Testis (tissue), 2 donors: ENCODE data around the gene MCM10.

Experiments
- POLR2A ChIP-seq: fragments of 450-650 bp; IDR thresholded peaks from one replicate; pipeline ENCODE4 v1.6.1; 2017; ENCODE audit warnings: antibody characterized with exemption, mild to moderate bottlenecking, moderate library complexity
- TF ChIP-seq, protein P1 (sequence below), 3 experiments: fragments of 450-650 bp in 2 of 3; fragments of 200-600 bp in 1 of 3; sonication (generic) in 1 of 3; IDR thresholded peaks; one replicate each; pipeline ENCODE4 v1.5.1; 2016 to 2019; ENCODE audit warnings: antibody characterized with exemption in 3 of 3, mild to moderate bottlenecking in 2 of 3, moderate library complexity in 1 of 3

DNA sequence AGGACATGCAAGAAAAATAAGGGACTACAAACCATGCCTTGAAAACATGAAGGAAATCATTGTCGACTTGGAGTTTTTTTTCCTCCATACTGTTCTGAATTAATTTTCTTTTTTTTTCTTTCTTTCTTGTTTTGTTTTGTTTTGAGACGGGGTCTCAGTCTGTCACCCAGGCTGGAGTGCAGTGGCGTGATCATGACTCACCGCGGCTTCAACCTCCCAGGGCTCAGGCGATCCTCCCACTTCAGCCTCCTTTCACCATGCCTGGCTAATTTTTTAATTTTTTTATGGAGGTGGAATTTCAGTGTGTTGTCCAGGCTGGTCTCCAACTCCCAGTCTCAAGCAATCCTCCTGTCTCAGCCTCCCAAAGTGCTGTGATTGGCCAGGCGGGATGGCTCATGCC lies 61.2 kb downstream of the MCM10 start:
- TF ChIP-seq, protein P1, sequence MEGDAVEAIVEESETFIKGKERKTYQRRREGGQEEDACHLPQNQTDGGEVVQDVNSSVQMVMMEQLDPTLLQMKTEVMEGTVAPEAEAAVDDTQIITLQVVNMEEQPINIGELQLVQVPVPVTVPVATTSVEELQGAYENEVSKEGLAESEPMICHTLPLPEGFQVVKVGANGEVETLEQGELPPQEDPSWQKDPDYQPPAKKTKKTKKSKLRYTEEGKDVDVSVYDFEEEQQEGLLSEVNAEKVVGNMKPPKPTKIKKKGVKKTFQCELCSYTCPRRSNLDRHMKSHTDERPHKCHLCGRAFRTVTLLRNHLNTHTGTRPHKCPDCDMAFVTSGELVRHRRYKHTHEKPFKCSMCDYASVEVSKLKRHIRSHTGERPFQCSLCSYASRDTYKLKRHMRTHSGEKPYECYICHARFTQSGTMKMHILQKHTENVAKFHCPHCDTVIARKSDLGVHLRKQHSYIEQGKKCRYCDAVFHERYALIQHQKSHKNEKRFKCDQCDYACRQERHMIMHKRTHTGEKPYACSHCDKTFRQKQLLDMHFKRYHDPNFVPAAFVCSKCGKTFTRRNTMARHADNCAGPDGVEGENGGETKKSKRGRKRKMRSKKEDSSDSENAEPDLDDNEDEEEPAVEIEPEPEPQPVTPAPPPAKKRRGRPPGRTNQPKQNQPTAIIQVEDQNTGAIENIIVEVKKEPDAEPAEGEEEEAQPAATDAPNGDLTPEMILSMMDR (IDR thresholded peaks at IDR 0.05): no peak
- no peak for TF ChIP-seq POLR2A
